COLO829 (cell line): Measurements from ENCODE around the gene ACOT7.

Source experiments
- DNase-seq: peaks from one replicate; pipeline ENCODE4 v3.0.0; 2012; ENCODE audit warnings: low spot score

Gene ACOT7

GRCh38 chr1:6248932-6249738 is 144.4 kb downstream of the ACOT7 start:
- DNase-seq = no peak

- no peak for DNase-seq
Measured at GRCh38 chr1:6248161-6248776, 145.3 kb downstream of the ACOT7 start.

GRCh38 chr1:6247651-6248050 is 145.9 kb downstream of the ACOT7 start:
- no peak for DNase-seq

- peak; percentile 58 for DNase-seq
Measured at GRCh38 chr1:6246497-6247467, 146.8 kb downstream of the ACOT7 start.

- DNase-seq = no peak
Measured at GRCh38 chr1:6245869-6246496, 147.6 kb downstream of the ACOT7 start.

- DNase-seq = peak; percentile 65
Measured at GRCh38 chr1:6245086-6245868, 148.3 kb downstream of the ACOT7 start.

- DNase-seq = no peak
Measured at GRCh38 chr1:6244401-6245049, 149.0 kb downstream of the ACOT7 start.

GRCh38 chr1:6243993-6244392 is 149.6 kb downstream of the ACOT7 start, which contains the start of gene HES3:
HES3 (plus strand) TSS chr1:6244179; CDS start chr1:6244366, 187 bp downstream.
- no peak for DNase-seq

GRCh38 chr1:6243053-6243834 is 150.3 kb downstream of the ACOT7 start:
- no peak for DNase-seq

GRCh38 chr1:6241887-6242740 is 151.5 kb downstream of the ACOT7 start:
- DNase-seq = no peak

GRCh38 chr1:6241107-6241886 is 152.3 kb downstream of the ACOT7 start:
- no peak for DNase-seq

- no peak for DNase-seq
Measured at GRCh38 chr1:6239950-6240768, 153.4 kb downstream of the ACOT7 start.

- DNase-seq = no peak
Measured at GRCh38 chr1:6239213-6239752, 154.3 kb downstream of the ACOT7 start.

- DNase-seq = no peak
Measured at GRCh38 chr1:6237093-6237492, 156.5 kb downstream of the ACOT7 start.

GRCh38 chr1:6235296-6235677 is 158.3 kb downstream of the ACOT7 start:
- no peak for DNase-seq

GRCh38 chr1:6234502-6235295 is 158.9 kb downstream of the ACOT7 start:
- no peak for DNase-seq
